KMS-11 (cell line): Measurements from ENCODE around the gene IZUMO4.

Experiments used
- H2AFZ ChIP-seq: fragments of 200-600 bp; sonication (generic); 2 replicates; pipeline ENCODE4 v1.6.1; 2016; ENCODE audit warnings: antibody characterized with exemption, mixed run types, low read depth
- H3K27ac ChIP-seq: fragments of 200-600 bp; sonication (generic); 2 replicates; pipeline ENCODE4 v1.6.1; 2016; ENCODE audit warnings: mild to moderate bottlenecking, mixed run types
- H3K27me3 ChIP-seq: fragments of 200-600 bp; sonication (generic); 2 replicates; pipeline ENCODE4 v1.6.1; 2017; ENCODE audit warnings: mild to moderate bottlenecking, low read depth, mixed run types, moderate library complexity; ENCODE audit not compliant: insufficient read depth
- H3K36me3 ChIP-seq: fragments of 200-600 bp; sonication (generic); 2 replicates; pipeline ENCODE4 v1.6.1; 2017; ENCODE audit warnings: mild to moderate bottlenecking, mixed run types; ENCODE audit not compliant: insufficient read depth
- H3K4me1 ChIP-seq: fragments of 200-600 bp; sonication (generic); 2 replicates; pipeline ENCODE4 v1.6.1; 2016; ENCODE audit warnings: mild to moderate bottlenecking, low read depth, mixed run types; ENCODE audit not compliant: poor library complexity, severe bottlenecking
- H3K4me2 ChIP-seq: fragments of 200-600 bp; sonication (generic); 2 replicates; pipeline ENCODE4 v1.7.0; 2016; ENCODE audit warnings: mild to moderate bottlenecking, mixed run types
- H3K4me3 ChIP-seq: fragments of 200-600 bp; sonication (generic); IDR thresholded peaks from 2 replicates; pipeline ENCODE4 v1.6.1; 2017; ENCODE audit warnings: low read depth, low read length, mixed read lengths; ENCODE audit not compliant: insufficient read depth
- H3K79me2 ChIP-seq: fragments of 200-600 bp; sonication (generic); 2 replicates; pipeline ENCODE4 v1.6.1; 2016; ENCODE audit warnings: low read depth, mixed run types; ENCODE audit not compliant: insufficient read depth
- H3K9ac ChIP-seq: fragments of 200-600 bp; sonication (generic); 2 replicates; pipeline ENCODE4 v1.6.1; 2016; ENCODE audit warnings: mild to moderate bottlenecking, mixed run types
- H4K20me1 ChIP-seq: fragments of 200-600 bp; sonication (generic); 2 replicates; pipeline ENCODE4 v1.6.1; 2016; ENCODE audit warnings: mild to moderate bottlenecking, mixed run types; ENCODE audit not compliant: insufficient read depth
- CTCF ChIP-seq: fragments of 200-600 bp; sonication (generic); conservative IDR thresholded peaks from 2 replicates; pipeline ENCODE4 v1.6.1; 2017; ENCODE audit warnings: low read depth, mild to moderate bottlenecking, antibody characterized with exemption, low read length, moderate library complexity, mixed read lengths

IZUMO4 gene

GRCh38 chr19:2048959-2049740 lies 47.6 kb upstream of the IZUMO4 start:
- H3K27ac ChIP-seq: no peak overlapping the region; the same call in 1 of the 2 replicates
- H3K4me2 ChIP-seq: peak overlapping the region; percentile 94
- H3K4me1 ChIP-seq: peaks cover 25% of the 10 kb centered on the region
- no peak for TF ChIP-seq CTCF
- H2AFZ ChIP-seq: no peak overlapping the region
- no peaks in the 10 kb centered on the region for H3K27me3 ChIP-seq
- H3K9ac ChIP-seq: peak overlapping the region; percentile 53; the same call in 1 of the 2 replicates
- H3K4me3 ChIP-seq: no peak overlapping the region
- H3K79me2 ChIP-seq: peaks cover 29% of the 10 kb centered on the region
- no peaks in the 10 kb centered on the region for H3K36me3 ChIP-seq
- no peaks in the 10 kb centered on the region for H4K20me1 ChIP-seq

- TF ChIP-seq CTCF: no peak
- Histone ChIP-seq H3K4me3 (no peak overlapping the region), H3K27ac (peak overlapping the region; percentile 42), H3K4me2 (peak overlapping the region; percentile 94), H3K4me1 (peaks cover 23% of the 10 kb centered on the region), H3K9ac (peak overlapping the region; percentile 53; the same call in 1 of the 2 replicates), H3K79me2 (peaks cover 29% of the 10 kb centered on the region), H3K27me3 (no peaks in the 10 kb centered on the region), H2AFZ (no peak overlapping the region), H3K36me3 (no peaks in the 10 kb centered on the region), H4K20me1 (no peaks in the 10 kb centered on the region)
Observed at GRCh38 chr19:2049741-2050348, 46.9 kb upstream of the IZUMO4 start.

- peaks cover 23% of the 10 kb centered on the region for H3K4me1 ChIP-seq
Observed at GRCh38 chr19:2050349-2050990, 46.2 kb upstream of the IZUMO4 start.

More at GRCh38 chr19:2050349-2050990, 46.2 kb upstream of the IZUMO4 start:
- H3K9ac ChIP-seq: peak overlapping the region; percentile 53; the same call in 1 of the 2 replicates
- H4K20me1 ChIP-seq: no peaks in the 10 kb centered on the region
- peak overlapping the region; percentile 94 for H3K4me2 ChIP-seq
- no peak for TF ChIP-seq CTCF
- peaks cover 29% of the 10 kb centered on the region for H3K79me2 ChIP-seq
- H3K27ac ChIP-seq: peak overlapping the region; percentile 42
- no peaks in the 10 kb centered on the region for H3K36me3 ChIP-seq
- no peak overlapping the region for H2AFZ ChIP-seq
- H3K4me3 ChIP-seq: no peak overlapping the region
- no peaks in the 10 kb centered on the region for H3K27me3 ChIP-seq
